Measurements from ENCODE around the gene NAAA.

GRCh38 chr4:75980576-75980975 lies 39.8 kb upstream of the NAAA start:
- TF ChIP-seq POLR2A (IDR thresholded peaks at IDR 0.05) (no peak), CTCF (IDR thresholded peaks at IDR 0.05) (no peak), POLR2AphosphoS5 (IDR thresholded peaks at IDR 0.05) (no peak)

All from suprapubic skin (tissue), 4 donors.